HCT116 (cell line): ENCODE data around the gene KDM7A. TPM values are rescaled to one million over a fixed set of nuclear protein-coding genes. Genes with fewer than 3 reads are reported as not detected.

Source experiments
- ATAC-seq: fragments of 200-7000 bp; cut with Tn5 transposase; 2 replicates; pipeline ENCODE4 v1.9.1; 2020; ENCODE audit warnings: mild to moderate bottlenecking, moderate library complexity
- BruUV-seq: library from RNA; stranded (reverse); fragments of 400-500 nt; replicated peaks from 2 replicates; lab custom pipeline; 2021; lab: Mats Ljungman, UMichigan
- CTCF ChIA-PET: fragments of 300-600 bp; sonication (Branson Sonifier 250); formaldehyde crosslinking; loops from one replicate; lab custom pipeline; 2021; ENCODE audit warnings: antibody characterized with exemption; lab: Charles Lee
- POLR2A ChIA-PET: fragments of 300-600, 350-600 bp; sonication (Branson Sonifier 250); formaldehyde crosslinking; loops from one replicate; lab custom pipeline; 2021; ENCODE audit warnings: antibody characterized with exemption; lab: Charles Lee
- RAD21 ChIA-PET, 2 experiments: fragments of 300-600 bp; sonication (Branson Sonifier 250); formaldehyde crosslinking; loops; one replicate each; lab custom pipeline; 2023; ENCODE audit warnings: low total read pairs in 2 of 2; ENCODE audit not compliant: uncharacterized antibody in 2 of 2, unreplicated experiment in 2 of 2, low non-redundant PET in 1 of 2; lab: Charles Lee
- DNase-seq: peaks from one replicate; pipeline ENCODE4 v3.0.0-alpha.2; 2010; ENCODE audit warnings: low read depth, low spot score
- H2AFZ ChIP-seq: fragments of 200-600 bp; shearing (Covaris generic), sonication (generic); 2 replicates; pipeline ENCODE4 v1.6.1; 2017; ENCODE audit warnings: low read depth, mixed run types, mixed read lengths, antibody characterized with exemption, low read length; ENCODE audit not compliant: poor library complexity, severe bottlenecking
- H3K27ac ChIP-seq: 2 replicates; pipeline ENCODE4 v1.5.1; 2012; ENCODE audit warnings: low read depth, low read length
- H3K27me3 ChIP-seq: fragments of 200-600 bp; sonication (generic); 2 replicates; pipeline ENCODE4 v1.6.1; 2016; ENCODE audit warnings: mixed run types, low read length, mixed read lengths; ENCODE audit not compliant: insufficient read depth
- H3K36me3 ChIP-seq, 2 experiments: fragments of 200-500 bp in 1 of 2; fragments of 200-600 bp in 1 of 2; sonication (Bioruptor generic) in 1 of 2; sonication (generic) in 1 of 2; 2 replicates each; pipeline versions ENCODE4 v1.5.1 to v1.6.1; 2014 to 2016; ENCODE audit warnings: low read length in 2 of 2, inconsistent platforms in 1 of 2, mixed read lengths in 1 of 2, mixed run types in 1 of 2; ENCODE audit not compliant: insufficient read depth in 2 of 2, control insufficient read depth in 1 of 2
- H3K4me1 ChIP-seq, 2 experiments: fragments of 200-600 bp in 1 of 2; sonication (generic) in 1 of 2; 2 replicates each; pipeline versions ENCODE4 v1.5.1 to v1.6.1; 2012 to 2017; ENCODE audit warnings: low read length in 2 of 2, inconsistent platforms in 1 of 2, mild to moderate bottlenecking in 1 of 2, mixed read lengths in 1 of 2, mixed run types in 1 of 2, moderate library complexity in 1 of 2; ENCODE audit not compliant: insufficient read depth in 2 of 2, control insufficient read depth in 1 of 2
- H3K4me2 ChIP-seq: fragments of 200-600 bp; sonication (generic); 2 replicates; pipeline ENCODE4 v1.6.1; 2017; ENCODE audit warnings: mixed run types, low read length, mixed read lengths
- H3K4me3 ChIP-seq, 2 experiments: fragments of 200-600 bp in 1 of 2; sonication (generic) in 1 of 2; replicated peaks in 1 of 2; 2 replicates each; pipeline ENCODE4 v1.5.1; 2011 to 2016; ENCODE audit warnings: low read length in 2 of 2, control low read depth in 1 of 2, low read depth in 1 of 2, mild to moderate bottlenecking in 1 of 2, mixed read lengths in 1 of 2, mixed run types in 1 of 2
- H3K79me2 ChIP-seq: fragments of 200-600 bp; sonication (generic); 2 replicates; pipeline ENCODE4 v1.6.1; 2017; ENCODE audit warnings: mild to moderate bottlenecking, mixed run types, low read length, moderate library complexity, mixed read lengths; ENCODE audit not compliant: insufficient read depth
- H3K9ac ChIP-seq: fragments of 200-600 bp; sonication (generic); 2 replicates; pipeline ENCODE4 v1.6.1; 2016; ENCODE audit warnings: low read length, mixed read lengths
- H3K9me2 ChIP-seq: fragments of 200-600 bp; sonication (generic), shearing (Covaris generic); 2 replicates; pipeline ENCODE4 v1.6.1; 2017; ENCODE audit warnings: mixed run types, mild to moderate bottlenecking, moderate library complexity; ENCODE audit not compliant: insufficient read depth
- H3K9me3 ChIP-seq, 2 experiments: fragments of 200-500 bp in 1 of 2; fragments of 200-600 bp in 1 of 2; sonication (Bioruptor generic) in 1 of 2; sonication (generic) in 1 of 2; 2 replicates each; pipeline ENCODE4 v1.6.1; 2014 to 2017; ENCODE audit warnings: low read length in 2 of 2, mixed read lengths in 2 of 2, inconsistent platforms in 1 of 2, low read depth in 1 of 2, mild to moderate bottlenecking in 1 of 2, mixed run types in 1 of 2, moderate library complexity in 1 of 2; ENCODE audit not compliant: control insufficient read depth in 1 of 2, insufficient read depth in 1 of 2
- H4K20me1 ChIP-seq: fragments of 200-600 bp; sonication (generic), shearing (Covaris generic); 2 replicates; pipeline ENCODE4 v1.6.1; 2017; ENCODE audit warnings: mixed run types, mild to moderate bottlenecking, moderate library complexity; ENCODE audit not compliant: insufficient read depth
- ATF3 ChIP-seq: IDR thresholded peaks from 2 replicates; pipeline ENCODE4 v1.6.1; 2012
- CBX3 ChIP-seq: IDR thresholded peaks from 2 replicates; pipeline ENCODE4 v1.6.1; 2012; ENCODE audit warnings: low read depth
- CEBPB ChIP-seq: IDR thresholded peaks from 2 replicates; pipeline ENCODE4 v1.6.1; 2012; ENCODE audit warnings: low read depth
- CTCF ChIP-seq, 3 experiments: fragments of 200-600 bp in 1 of 3; sonication (generic) in 1 of 3; IDR thresholded peaks in 2 of 3; conservative IDR thresholded peaks in 1 of 3; 2 replicates each; pipeline ENCODE4 v1.5.1; 2012 to 2017; ENCODE audit warnings: low read depth in 2 of 3, low read length in 2 of 3, antibody characterized with exemption in 1 of 3, borderline replicate concordance in 1 of 3, control low read depth in 1 of 3, mild to moderate bottlenecking in 1 of 3, mixed read lengths in 1 of 3, mixed run types in 1 of 3, moderate library complexity in 1 of 3; ENCODE audit not compliant: insufficient read depth in 1 of 3
- EGR1 ChIP-seq: IDR thresholded peaks from 2 replicates; pipeline ENCODE4 v1.6.1; 2012; ENCODE audit warnings: low read depth
- ELF1 ChIP-seq: IDR thresholded peaks from 2 replicates; pipeline ENCODE4 v1.6.1; 2012; ENCODE audit warnings: low read depth, borderline replicate concordance
- EZH2 ChIP-seq: fragments of 200-600 bp; sonication (generic); IDR thresholded peaks from 2 replicates; pipeline ENCODE4 v1.6.1; 2017; ENCODE audit warnings: antibody characterized with exemption, mixed run types
- EZH2phosphoT487 ChIP-seq: fragments of 200-600 bp; IDR thresholded peaks from 2 replicates; pipeline ENCODE4 v1.6.1; 2018; ENCODE audit warnings: antibody characterized with exemption, borderline replicate concordance
- JUND ChIP-seq: IDR thresholded peaks from 2 replicates; pipeline ENCODE4 v1.6.1; 2012
- MAX ChIP-seq: IDR thresholded peaks from 2 replicates; pipeline ENCODE4 v1.6.1; 2012
- POLR2A ChIP-seq: IDR thresholded peaks from 2 replicates; pipeline ENCODE4 v1.7.0; 2011; ENCODE audit warnings: borderline replicate concordance; ENCODE audit not compliant: insufficient read depth, insufficient read length; ENCODE audit errors: extremely low read depth
- POLR2AphosphoS5 ChIP-seq: IDR thresholded peaks from 2 replicates; pipeline ENCODE4 v1.6.1; 2011; ENCODE audit warnings: mild to moderate bottlenecking, low read depth, low read length, moderate library complexity
- RAD21 ChIP-seq: IDR thresholded peaks from 2 replicates; pipeline ENCODE4 v1.6.1; 2012; ENCODE audit warnings: low read depth, mild to moderate bottlenecking
- ZNF274 ChIP-seq: fragments of 200-500 bp; sonication (Bioruptor generic); IDR thresholded peaks from 2 replicates; pipeline ENCODE4 v1.6.1; 2014; ENCODE audit warnings: mild to moderate bottlenecking, low read depth, low read length, inconsistent platforms
- intact Hi-C: fragments of 100-400 bp; cut with micrococcal nuclease; formaldehyde crosslinking; loops from 2 replicates; pipeline ENCODE4 v1.10.0; 2022
- total RNA-seq: library from RNA; stranded (reverse); gene quantifications from one replicate; pipeline ENCODE4 v1.2.1, GENCODE V29; 2021; ENCODE audit not compliant: unreplicated experiment

Gene KDM7A
- total RNA-seq, 1 experiment from 2014 or later: 11.6 TPM

- DNase-seq (no peak), ATAC-seq (peak; percentile 92)
- TF ChIP-seq CTCF (IDR thresholded peaks at IDR 0.05 in 2 of 3, conservative IDR thresholded peaks at IDR 0.05 in 1 of 3; ENCODE audit: borderline replicate concordance in 1 of 3, insufficient read depth in 1 of 3, low read depth in 2 of 3, low read length in 2 of 3) (peak; percentile 57 to 72 (median 71)), RAD21 (peak; percentile 52), EZH2phosphoT487 (no peak)
- Histone ChIP-seq H3K9ac (no peak overlapping the region), H3K36me3 (no peaks in the 10 kb centered on the region), H3K9me2 (no peaks in the 10 kb centered on the region), H3K4me2 (no peak overlapping the region), H3K4me1 (peaks cover 0 to 7% of the 10 kb centered on the region in 2 experiments; a peak in 1 of 4 replicates), H3K79me2 (no peaks in the 10 kb centered on the region), H2AFZ (peak overlapping the region; percentile 45), H3K27me3 (no peaks in the 10 kb centered on the region), H3K27ac (no peak overlapping the region), H3K9me3 (no peaks in the 10 kb centered on the region), H3K4me3 (no peak overlapping the region), H4K20me1 (no peaks in the 10 kb centered on the region)
- intact Hi-C loops: no loop called here
- ChIA-PET POLR2A (no interaction called here), RAD21 (no interaction called here), CTCF (no interaction called here)
- no TSS peak for BruUV-seq
These were observed 97.7 kb downstream of the KDM7A start for GRCh38 chr7:140079121-140079536.

- ChIA-PET CTCF (no interaction called here), POLR2A (no interaction called here), RAD21 (no interaction called here)
- Histone ChIP-seq H3K27ac (no peak overlapping the region), H3K9me3 (no peaks in the 10 kb centered on the region), H3K4me3 (no peak overlapping the region), H3K79me2 (no peaks in the 10 kb centered on the region), H3K4me2 (no peak overlapping the region), H4K20me1 (no peaks in the 10 kb centered on the region), H2AFZ (no peak overlapping the region), H3K36me3 (no peaks in the 10 kb centered on the region), H3K9me2 (no peaks in the 10 kb centered on the region), H3K9ac (no peak overlapping the region), H3K4me1 (peaks cover 0 to 7% of the 10 kb centered on the region in 2 experiments; a peak in 1 of 4 replicates), H3K27me3 (no peaks in the 10 kb centered on the region)
- intact Hi-C loops: no loop called here
- DNase-seq (no peak), ATAC-seq (no peak)
- BruUV-seq: no TSS peak
- TF ChIP-seq CBX3 (no peak), EGR1 (no peak), EZH2 (no peak), ATF3 (no peak), JUND (no peak), POLR2AphosphoS5 (no peak), ELF1 (no peak), POLR2A (no peak), CEBPB (no peak), MAX (no peak), RAD21 (no peak), CTCF (IDR thresholded peaks at IDR 0.05 in 2 of 3, conservative IDR thresholded peaks at IDR 0.05 in 1 of 3; ENCODE audit: borderline replicate concordance in 1 of 3, insufficient read depth in 1 of 3, low read depth in 2 of 3, low read length in 2 of 3) (no peak), ZNF274 (no peak)
These were observed 98.4 kb downstream of the KDM7A start for GRCh38 chr7:140078392-140078791.
